Colonic mucosa (tissue), 4 donors: ENCODE data around the gene CRTC1. TPM values are rescaled to one million over a fixed set of nuclear protein-coding genes. Genes with fewer than 3 reads are reported as not detected.
"Not testable (repeated sequence)": the region's sequence is repeated elsewhere in the genome, so short reads cannot be mapped to it uniquely, and the experiment has no call there.

ENCODE experiments used
- DNase-seq: peaks from one replicate; pipeline ENCODE4 v3.0.0-alpha.2; 2020
- H3K27ac ChIP-seq: fragments of 200-600 bp; one replicate; pipeline ENCODE4 v1.8.0; 2021
- H3K27me3 ChIP-seq: fragments of 200-600 bp; one replicate; pipeline ENCODE4 v1.8.0; 2021
- H3K36me3 ChIP-seq: fragments of 200-600 bp; one replicate; pipeline ENCODE4 v1.8.0; 2021
- H3K4me1 ChIP-seq: fragments of 200-600 bp; one replicate; pipeline ENCODE4 v1.8.0; 2021; ENCODE audit warnings: mild to moderate bottlenecking
- H3K4me3 ChIP-seq: fragments of 200-600 bp; one replicate; pipeline ENCODE4 v1.8.0; 2021
- H3K9ac ChIP-seq, 2 donors: one replicate each; pipeline ENCODE4 v1.7.0; 2013; ENCODE audit warnings: control low read depth in 2 of 2, low read depth in 2 of 2, low read length in 2 of 2
- H3K9me3 ChIP-seq: fragments of 200-600 bp; one replicate; pipeline ENCODE4 v1.8.0; 2021
- CTCF ChIP-seq: fragments of 200-600 bp; IDR thresholded peaks from one replicate; pipeline ENCODE4 v1.8.0; 2022; ENCODE audit warnings: antibody characterized with exemption, mild to moderate bottlenecking
- intact Hi-C: fragments of 100-400 bp; cut with DNase I; formaldehyde crosslinking; loops from one replicate; pipeline ENCODE4 v1.14.1; 2022
- total RNA-seq, 2 donors: library from RNA; stranded (reverse); fragmentation: NEBNext Ultra II Directional in 1 of 2; extraction: Animal tissue kit (Norgen Biotek cat#: 25700) in 1 of 2; gene quantifications; one replicate each; pipeline ENCODE4 v1.2.1, GENCODE V29; 2021
- donor health status: healthy.
- donor health status: DM: no; HTN: no; CAD: no.
- donor health status: DM: no; HTN: no; CAD: no.

Gene CRTC1
- total RNA-seq, 2 donors from 2014 or later: 7.6 to 10.3 TPM

DNA sequence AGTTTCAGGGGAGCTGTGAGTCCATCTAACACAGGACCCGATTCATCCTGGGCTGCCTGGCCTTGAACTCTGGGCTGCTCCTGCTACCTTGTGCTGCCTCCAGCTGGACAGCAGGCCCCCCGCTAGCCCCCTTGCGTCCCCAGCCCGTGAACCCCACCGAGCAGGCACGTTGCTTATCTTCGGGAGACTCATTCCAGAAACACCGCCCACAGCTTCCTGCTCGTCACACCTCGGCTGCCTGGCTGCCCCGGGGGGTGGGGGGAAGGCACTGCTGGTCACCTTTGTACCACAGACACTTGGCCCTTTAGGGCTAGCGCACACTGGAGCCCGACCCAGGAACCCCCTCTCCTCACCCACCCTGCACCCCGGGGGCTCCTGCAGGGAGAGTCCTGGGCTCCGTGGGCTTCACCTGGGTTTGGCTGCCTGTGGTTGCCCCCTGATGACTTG is 48.1 kb downstream of the CRTC1 start:
- intact Hi-C loops: no loop called here

GRCh38 chr19:18733196-18733647 is 49.7 kb downstream of the CRTC1 start:
- Histone ChIP-seq H3K36me3 (no peaks in the 10 kb centered on the region), H3K9me3 (no peaks in the 10 kb centered on the region), H3K4me1 (peaks cover 2% of the 10 kb centered on the region), H3K4me3 (no peak overlapping the region), H3K27ac (no peak overlapping the region), H3K9ac (no peak overlapping the region), H3K27me3 (no peaks in the 10 kb centered on the region)
- no peak for TF ChIP-seq CTCF
- intact Hi-C loops: no loop called here
- no peak for DNase-seq

More for the DNA sequence above, 48.1 kb downstream of the CRTC1 start:
- Histone ChIP-seq H3K27me3 (no peaks in the 10 kb centered on the region), H3K4me3 (no peak overlapping the region), H3K9me3 (no peaks in the 10 kb centered on the region), H3K36me3 (no peaks in the 10 kb centered on the region), H3K4me1 (no peaks in the 10 kb centered on the region), H3K27ac (no peak overlapping the region), H3K9ac (no peak overlapping the region)
- DNase-seq: no peak
- no peak for TF ChIP-seq CTCF

DNA sequence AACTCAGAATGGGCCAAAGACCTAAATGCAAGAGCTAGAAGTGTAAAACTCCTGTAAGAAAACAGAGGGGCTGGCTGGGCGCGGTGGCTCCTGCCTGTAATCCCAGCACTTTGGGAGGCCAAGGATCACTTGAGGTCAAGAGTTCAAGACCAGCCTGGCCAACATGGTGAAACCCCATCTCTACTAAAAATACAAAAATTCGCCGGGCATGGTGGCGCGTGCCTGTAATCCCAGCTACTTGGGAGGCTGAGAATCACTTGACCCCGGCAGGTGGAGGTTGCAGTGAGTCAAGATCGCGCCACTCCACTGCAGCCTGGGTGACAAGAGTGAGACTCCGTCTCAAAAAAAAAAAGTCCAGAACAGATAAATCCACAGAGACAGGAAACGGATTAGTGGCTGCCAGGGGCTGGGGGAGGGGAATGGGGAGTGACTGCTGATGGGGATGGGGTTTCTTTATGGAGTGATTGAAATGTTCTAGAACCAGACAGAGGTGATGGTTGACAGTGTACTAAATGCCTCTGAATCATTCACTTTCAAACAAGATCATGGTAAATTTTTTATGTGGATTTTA is 50.4 kb downstream of the CRTC1 start:
- H3K27ac ChIP-seq, H3K4me3 ChIP-seq, intact Hi-C loops, H3K9ac ChIP-seq, H3K36me3 ChIP-seq, H3K4me1 ChIP-seq, H3K27me3 ChIP-seq, DNase-seq, H3K9me3 ChIP-seq: not testable (repeated sequence)

- no peaks in the 10 kb centered on the region for H3K36me3 ChIP-seq
- intact Hi-C loops: no loop called here
- no peaks in the 10 kb centered on the region for H3K27me3 ChIP-seq
- H3K4me3 ChIP-seq: no peak overlapping the region
- no peak overlapping the region for H3K9ac ChIP-seq
- H3K4me1 ChIP-seq: peaks cover 7% of the 10 kb centered on the region
- no peaks in the 10 kb centered on the region for H3K9me3 ChIP-seq
- TF ChIP-seq CTCF: no peak
- H3K27ac ChIP-seq: no peak overlapping the region
- no peak for DNase-seq
Observed at GRCh38 chr19:18735324-18735723, 51.8 kb downstream of the CRTC1 start.

- intact Hi-C loops: no loop called here
- no peak overlapping the region for H3K27ac ChIP-seq
Observed at GRCh38 chr19:18735752-18736151, 52.3 kb downstream of the CRTC1 start.

More at GRCh38 chr19:18735752-18736151, 52.3 kb downstream of the CRTC1 start:
- H3K4me3 ChIP-seq: no peak overlapping the region
- no peaks in the 10 kb centered on the region for H3K9me3 ChIP-seq
- no peak overlapping the region for H3K9ac ChIP-seq
- TF ChIP-seq CTCF: no peak
- H3K27me3 ChIP-seq: no peaks in the 10 kb centered on the region
- no peaks in the 10 kb centered on the region for H3K36me3 ChIP-seq
- peaks cover 10% of the 10 kb centered on the region for H3K4me1 ChIP-seq
- no peak for DNase-seq
